Caco-2 (cell line): Measurements from ENCODE around the gene CLIC5. TPM values are rescaled to one million over a fixed set of nuclear protein-coding genes. Genes with fewer than 3 reads are reported as not detected.

ENCODE experiments used
- BruUV-seq: library from RNA; stranded (reverse); fragments of 400-500 nt; replicated peaks from 2 replicates; lab custom pipeline; 2021; lab: Mats Ljungman, UMichigan
- CTCF ChIA-PET: fragments of 300-600 bp; sonication (Branson Sonifier 250); formaldehyde crosslinking; loops from one replicate; lab custom pipeline; 2022; ENCODE audit warnings: antibody characterized with exemption; lab: Charles Lee
- POLR2A ChIA-PET: fragments of 300-600 bp; sonication (Branson Sonifier 250); formaldehyde crosslinking; loops from one replicate; lab custom pipeline; 2022; ENCODE audit warnings: antibody characterized with exemption; lab: Charles Lee
- DNase-seq, 2 experiments: peaks; one replicate each; pipeline versions ENCODE4 v3.0.0 to v3.0.0-alpha.2; 2020 to 2022
- H3K27me3 ChIP-seq: replicated peaks from 2 replicates; pipeline ENCODE4 v1.6.0; 2011; ENCODE audit warnings: low read length; ENCODE audit not compliant: control insufficient read depth, insufficient read depth
- H3K36me3 ChIP-seq: 2 replicates; pipeline ENCODE4 v1.5.1; 2011; ENCODE audit warnings: low read length; ENCODE audit not compliant: control insufficient read depth, insufficient read depth
- H3K4me1 ChIP-seq: fragments of 250-450 bp; sonication (Bioruptor Pico); 2 replicates; pipeline ENCODE4 v1.5.1; 2020; ENCODE audit warnings: mild to moderate bottlenecking
- H3K4me3 ChIP-seq: 2 replicates; pipeline ENCODE4 v1.5.1; 2011; ENCODE audit warnings: low read depth, mild to moderate bottlenecking, control low read depth, low read length
- H3K9me3 ChIP-seq: fragments of 250-450 bp; sonication (Bioruptor Pico); 2 replicates; pipeline ENCODE4 v1.5.1; 2020; ENCODE audit warnings: mild to moderate bottlenecking, moderate library complexity
- H3K27ac Mint-ChIP-seq: one replicate; pipeline ENCODE4 v1.8.0; 2022; ENCODE audit warnings: mixed read lengths; ENCODE audit not compliant: unreplicated experiment
- H3K27me3 Mint-ChIP-seq: one replicate; pipeline ENCODE4 v1.8.0; 2022; ENCODE audit warnings: mixed read lengths; ENCODE audit not compliant: insufficient read depth, unreplicated experiment
- H3K36me3 Mint-ChIP-seq: one replicate; pipeline ENCODE4 v1.8.0; 2022; ENCODE audit warnings: mild to moderate bottlenecking, mixed read lengths; ENCODE audit not compliant: insufficient read depth, unreplicated experiment
- H3K4me1 Mint-ChIP-seq: one replicate; pipeline ENCODE4 v1.8.0; 2022; ENCODE audit warnings: low read depth, mixed read lengths; ENCODE audit not compliant: unreplicated experiment
- H3K4me3 Mint-ChIP-seq: one replicate; pipeline ENCODE4 v1.8.0; 2022; ENCODE audit warnings: mild to moderate bottlenecking, moderate library complexity, mixed read lengths; ENCODE audit not compliant: unreplicated experiment
- H3K9me3 Mint-ChIP-seq: one replicate; pipeline ENCODE4 v1.8.0; 2022; ENCODE audit warnings: mixed read lengths; ENCODE audit not compliant: unreplicated experiment
- CTCF ChIP-seq, 2 experiments: fragments of 200-600 bp in 1 of 2; IDR thresholded peaks; 1 replicate in 1 of 2; 2 replicates in 1 of 2; pipeline versions ENCODE4 v1.5.1 to v1.8.0; 2011 to 2022; ENCODE audit warnings: antibody characterized with exemption in 1 of 2, control low read depth in 1 of 2, inconsistent platforms in 1 of 2, low read depth in 1 of 2, low read length in 1 of 2, mild to moderate bottlenecking in 1 of 2, moderate library complexity in 1 of 2; ENCODE audit not compliant: insufficient read depth in 1 of 2, severe bottlenecking in 1 of 2, unreplicated experiment in 1 of 2
- intact Hi-C: fragments of 100-400 bp; cut with micrococcal nuclease; formaldehyde crosslinking; loops from one replicate; pipeline ENCODE4 v1.10.0; 2022; ENCODE audit not compliant: unreplicated experiment
- total RNA-seq: library from RNA; stranded (reverse); gene quantifications from 2 replicates; pipeline ENCODE4 v1.2.3, GENCODE V29; 2022

CLIC5 gene
- total RNA-seq, 1 experiment from 2014 or later: 15.1 TPM

GRCh38 chr6:45892196-45892595 is 123.5 kb downstream of the CLIC5 start:
- ChIA-PET CTCF (no interaction called here), POLR2A (no interaction called here)
- Histone ChIP-seq H3K27me3 (no peaks in the 10 kb centered on the region), H3K36me3 (no peaks in the 10 kb centered on the region), H3K9me3 (no peaks in the 10 kb centered on the region), H3K4me1 (0 out of 2 replicates have a peak, but pooled peaks cover 2% of the 10 kb centered on the region), H3K4me3 (no peak overlapping the region)
- no peaks in the 10 kb centered on the region for H3K36me3 Mint-ChIP-seq
- no peaks in the 10 kb centered on the region for H3K9me3 Mint-ChIP-seq
- H3K27me3 Mint-ChIP-seq: no peaks in the 10 kb centered on the region
- H3K27ac Mint-ChIP-seq: no peak overlapping the region
- no peak overlapping the region for H3K4me3 Mint-ChIP-seq
- TF ChIP-seq CTCF (IDR thresholded peaks at IDR 0.05; ENCODE audit: insufficient read depth in 1 of 2, low read depth in 1 of 2, low read length in 1 of 2, severe bottlenecking in 1 of 2, unreplicated experiment in 1 of 2): no peak
- DNase-seq: no peak
- no peaks in the 10 kb centered on the region for H3K4me1 Mint-ChIP-seq
- no TSS peak for BruUV-seq
- intact Hi-C loops: no loop called here

- Histone ChIP-seq H3K4me1 (peaks cover 19% of the 10 kb centered on the region), H3K36me3 (no peaks in the 10 kb centered on the region), H3K4me3 (no peak overlapping the region), H3K9me3 (no peaks in the 10 kb centered on the region), H3K27me3 (no peaks in the 10 kb centered on the region)
- ChIA-PET POLR2A (no interaction called here), CTCF (no interaction called here)
- Mint-ChIP-seq H3K36me3 (no peaks in the 10 kb centered on the region), H3K4me1 (peaks cover 17% of the 10 kb centered on the region), H3K9me3 (peaks cover 20% of the 10 kb centered on the region), H3K4me3 (no peak overlapping the region), H3K27ac (no peak overlapping the region), H3K27me3 (no peaks in the 10 kb centered on the region)
- DNase-seq: peak in 1 of 2 experiments; percentile 8
- BruUV-seq: no TSS peak
- intact Hi-C loops: no loop called here
- no peak for TF ChIP-seq CTCF (IDR thresholded peaks at IDR 0.05; ENCODE audit: insufficient read depth in 1 of 2, low read depth in 1 of 2, low read length in 1 of 2, severe bottlenecking in 1 of 2, unreplicated experiment in 1 of 2)
These were observed 128.9 kb downstream of the CLIC5 start for GRCh38 chr6:45886776-45887175.

- H3K36me3 ChIP-seq: no peaks in the 10 kb centered on the region
- POLR2A ChIA-PET: no interaction called here
- H3K4me1 Mint-ChIP-seq: peaks cover 23% of the 10 kb centered on the region
- no peak overlapping the region for H3K4me3 Mint-ChIP-seq
- peaks cover 20% of the 10 kb centered on the region for H3K9me3 Mint-ChIP-seq
- peak overlapping the region; percentile 14 for H3K27ac Mint-ChIP-seq
- intact Hi-C loops: no loop called here
- H3K36me3 Mint-ChIP-seq: no peaks in the 10 kb centered on the region
- TF ChIP-seq CTCF (IDR thresholded peaks at IDR 0.05; ENCODE audit: insufficient read depth in 1 of 2, low read depth in 1 of 2, low read length in 1 of 2, severe bottlenecking in 1 of 2, unreplicated experiment in 1 of 2): no peak
- no peaks in the 10 kb centered on the region for H3K27me3 Mint-ChIP-seq
- CTCF ChIA-PET: no interaction called here
- H3K9me3 ChIP-seq: no peaks in the 10 kb centered on the region
- BruUV-seq: no TSS peak
- DNase-seq: no peak
- no peaks in the 10 kb centered on the region for H3K27me3 ChIP-seq
- H3K4me1 ChIP-seq: peaks cover 41% of the 10 kb centered on the region
- H3K4me3 ChIP-seq: no peak overlapping the region
These were observed 131.3 kb downstream of the CLIC5 start for GRCh38 chr6:45884336-45884735.
